Esophagus squamous epithelium (tissue), 4 donors: ENCODE measurements around the gene ACOT8.

Source experiments
- CTCF ChIP-seq, 6 experiments: fragments of 450-650 bp in 4 of 6; fragments of 200-600 bp in 2 of 6; sonication (generic) in 2 of 6; IDR thresholded peaks; one replicate each; pipeline ENCODE4 v1.5.1; 2016 to 2019; ENCODE audit warnings: antibody characterized with exemption in 6 of 6, mild to moderate bottlenecking in 4 of 6, moderate library complexity in 4 of 6
- POLR2A ChIP-seq, 4 donors: fragments of 450-650 bp; IDR thresholded peaks; one replicate each; pipeline ENCODE4 v1.6.1; 2017; ENCODE audit warnings: antibody characterized with exemption in 4 of 4, mild to moderate bottlenecking in 4 of 4, moderate library complexity in 3 of 4

DNA sequence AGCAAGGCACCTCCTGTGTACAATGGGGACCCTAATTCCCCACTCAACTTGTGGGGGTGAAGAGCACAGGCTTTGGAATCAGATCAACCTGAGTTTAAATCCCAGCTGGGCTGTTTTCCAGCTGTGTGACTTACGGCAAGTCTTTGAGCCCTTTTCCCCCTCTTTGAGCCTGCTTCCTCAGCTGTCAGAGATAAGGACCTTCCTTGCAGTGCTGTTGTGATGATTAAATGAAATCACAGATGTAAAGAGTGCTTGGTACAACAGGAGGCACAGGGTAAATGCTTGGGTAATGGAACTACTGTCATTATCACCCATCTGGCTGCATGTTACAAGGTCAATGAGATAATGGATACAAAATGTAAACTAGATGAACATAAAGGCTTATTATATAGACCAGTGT lies 20.4 kb downstream of the ACOT8 start:
- TF ChIP-seq CTCF (IDR thresholded peaks at IDR 0.05) (no peak), POLR2A (IDR thresholded peaks at IDR 0.05) (no peak)
